DMS153 treated with DMSO at 0.1 percent for 48 hours (cell line): ENCODE data around the gene CCDC86.

Experiments used
- DNase-seq: peaks from one replicate; lab custom pipeline; 2025; ENCODE audit not compliant: unreplicated experiment; lab: John Stamatoyannopoulos, UW

The CCDC86 gene

GRCh38 chr11:60852982-60853950 lies 11.4 kb downstream of the CCDC86 start:
- DNase-seq = no peak

GRCh38 chr11:60854140-60854846 lies 12.4 kb downstream of the CCDC86 start:
- DNase-seq = no peak

- no peak for DNase-seq
Measured at GRCh38 chr11:60854847-60855725, 13.2 kb downstream of the CCDC86 start.

GRCh38 chr11:60855726-60856633 lies 14.1 kb downstream of the CCDC86 start, which contains the start of gene PTGDR2:
Gene PTGDR2 (minus strand): TSS chr11:60855950. CDS start chr11:60853722, 2,228 bp downstream.
- DNase-seq = no peak

GRCh38 chr11:60857378-60858232 lies 15.7 kb downstream of the CCDC86 start:
- no peak for DNase-seq

GRCh38 chr11:60858236-60858635 lies 16.3 kb downstream of the CCDC86 start:
- no peak for DNase-seq

- DNase-seq = no peak
Measured at GRCh38 chr11:60858731-60859464, 17.0 kb downstream of the CCDC86 start.

- DNase-seq = no peak
Measured at GRCh38 chr11:60859616-60860250, 17.8 kb downstream of the CCDC86 start.

GRCh38 chr11:60860943-60861342 lies 19.0 kb downstream of the CCDC86 start:
- no peak for DNase-seq

- DNase-seq = no peak
Measured at GRCh38 chr11:60862171-60862570, 20.3 kb downstream of the CCDC86 start.

- DNase-seq = no peak
Measured at GRCh38 chr11:60863550-60864521, 21.9 kb downstream of the CCDC86 start.

GRCh38 chr11:60864856-60865513 lies 23.1 kb downstream of the CCDC86 start:
- DNase-seq = no peak

GRCh38 chr11:60866911-60867870 lies 25.3 kb downstream of the CCDC86 start, which contains the start of gene ZP1:
Gene ZP1 (plus strand): TSS chr11:60867542. CDS start chr11:60867562, 20 bp downstream.
- DNase-seq = peak; percentile 13

GRCh38 chr11:60867871-60868681 lies 26.2 kb downstream of the CCDC86 start:
- no peak for DNase-seq
